DND-41 (cell line): Measurements from ENCODE around the gene EPHB1.

Experiments
- CTCF ChIP-seq: IDR thresholded peaks from 2 replicates; pipeline ENCODE4 v1.5.1; 2012; ENCODE audit warnings: borderline replicate concordance, low read length, moderate library complexity, mild to moderate bottlenecking; ENCODE audit not compliant: poor library complexity, severe bottlenecking; ENCODE audit errors: extremely low read depth
- EZH2 ChIP-seq: IDR thresholded peaks from 3 replicates; pipeline ENCODE4 v1.6.1; 2012; ENCODE audit warnings: borderline replicate concordance, low read depth, mild to moderate bottlenecking, moderate library complexity, low read length, inconsistent platforms; ENCODE audit not compliant: severe bottlenecking

DNA sequence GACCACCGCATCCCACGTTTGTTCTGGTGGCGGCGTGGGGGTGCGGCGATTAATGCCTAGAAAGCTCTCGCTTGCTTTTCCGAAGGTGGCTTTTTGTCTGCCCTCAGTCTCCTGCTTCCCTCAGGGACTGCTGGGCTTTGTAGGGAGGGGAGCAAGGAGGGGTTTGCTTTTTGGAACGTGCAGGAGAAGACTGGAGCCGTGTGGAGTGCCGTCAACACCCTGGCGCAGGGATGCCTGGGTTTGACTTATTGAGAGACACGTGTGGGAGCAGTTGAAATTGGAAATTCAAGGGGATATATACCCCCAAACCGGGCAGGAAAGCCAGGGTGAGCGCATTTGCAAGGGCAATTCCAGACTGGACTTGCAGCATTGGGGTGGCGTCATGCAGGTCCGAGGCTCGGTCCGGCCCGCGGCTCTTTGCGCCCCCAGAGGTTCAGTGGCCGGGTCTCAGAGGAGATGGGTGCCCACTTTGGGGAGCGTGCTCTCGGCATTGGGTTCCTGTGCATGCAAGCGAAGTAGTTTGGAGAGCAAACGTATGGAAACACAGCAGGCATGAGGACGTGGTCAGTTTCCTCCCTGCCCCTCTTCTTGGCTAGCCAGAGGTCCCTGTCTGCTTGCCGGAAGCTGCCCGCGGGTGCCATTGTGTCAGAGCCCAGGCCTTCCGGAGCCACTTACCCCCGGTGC, 2.1 kb downstream of the EPHB1 start:
- TF ChIP-seq CTCF (no peak), EZH2 (no peak)
